GM12878 (cell line): Measurements from ENCODE around the gene NELFB.

ENCODE experiments used
- BRCA1 ChIP-seq: IDR thresholded peaks from 2 replicates; pipeline ENCODE4 v1.6.1; 2011; ENCODE audit warnings: low read depth, low read length, improper control_type of control experiment
- IKZF1 ChIP-seq: fragments of 450-650 bp; conservative IDR thresholded peaks from 2 replicates; pipeline ENCODE4 v1.6.1; 2017; ENCODE audit warnings: antibody characterized with exemption, mild to moderate bottlenecking
- TF ChIP-seq, protein P1 (sequence below), 3 experiments: IDR thresholded peaks in 2 of 3; conservative IDR thresholded peaks in 1 of 3; 2 replicates each; pipeline ENCODE4 v1.5.1; 2011; ENCODE audit warnings: low read depth in 3 of 3, low read length in 3 of 3, mild to moderate bottlenecking in 3 of 3, control low read depth in 2 of 3, moderate library complexity in 2 of 3, inconsistent platforms in 1 of 3, mixed read lengths in 1 of 3; ENCODE audit not compliant: control insufficient read depth in 2 of 3, insufficient read depth in 1 of 3; ENCODE audit errors: extremely low read depth in 1 of 3
- TF ChIP-seq, protein P2 (sequence below): fragments of 450-650 bp; IDR thresholded peaks from 2 replicates; pipeline ENCODE4 v1.6.1; 2017; ENCODE audit warnings: antibody characterized with exemption, mild to moderate bottlenecking, moderate library complexity

GRCh38 chr9:137220317-137221094 lies 34.6 kb upstream of the NELFB start:
- TF ChIP-seq, protein P1, sequence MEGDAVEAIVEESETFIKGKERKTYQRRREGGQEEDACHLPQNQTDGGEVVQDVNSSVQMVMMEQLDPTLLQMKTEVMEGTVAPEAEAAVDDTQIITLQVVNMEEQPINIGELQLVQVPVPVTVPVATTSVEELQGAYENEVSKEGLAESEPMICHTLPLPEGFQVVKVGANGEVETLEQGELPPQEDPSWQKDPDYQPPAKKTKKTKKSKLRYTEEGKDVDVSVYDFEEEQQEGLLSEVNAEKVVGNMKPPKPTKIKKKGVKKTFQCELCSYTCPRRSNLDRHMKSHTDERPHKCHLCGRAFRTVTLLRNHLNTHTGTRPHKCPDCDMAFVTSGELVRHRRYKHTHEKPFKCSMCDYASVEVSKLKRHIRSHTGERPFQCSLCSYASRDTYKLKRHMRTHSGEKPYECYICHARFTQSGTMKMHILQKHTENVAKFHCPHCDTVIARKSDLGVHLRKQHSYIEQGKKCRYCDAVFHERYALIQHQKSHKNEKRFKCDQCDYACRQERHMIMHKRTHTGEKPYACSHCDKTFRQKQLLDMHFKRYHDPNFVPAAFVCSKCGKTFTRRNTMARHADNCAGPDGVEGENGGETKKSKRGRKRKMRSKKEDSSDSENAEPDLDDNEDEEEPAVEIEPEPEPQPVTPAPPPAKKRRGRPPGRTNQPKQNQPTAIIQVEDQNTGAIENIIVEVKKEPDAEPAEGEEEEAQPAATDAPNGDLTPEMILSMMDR (IDR thresholded peaks at IDR 0.05 in 2 of 3, conservative IDR thresholded peaks at IDR 0.05 in 1 of 3; ENCODE audit: control insufficient read depth in 2 of 3, extremely low read depth in 1 of 3, insufficient read depth in 1 of 3, low read depth in 3 of 3, low read length in 3 of 3): no peak
- TF ChIP-seq IKZF1 (no peak), BRCA1 (no peak)
- TF ChIP-seq, protein P2, sequence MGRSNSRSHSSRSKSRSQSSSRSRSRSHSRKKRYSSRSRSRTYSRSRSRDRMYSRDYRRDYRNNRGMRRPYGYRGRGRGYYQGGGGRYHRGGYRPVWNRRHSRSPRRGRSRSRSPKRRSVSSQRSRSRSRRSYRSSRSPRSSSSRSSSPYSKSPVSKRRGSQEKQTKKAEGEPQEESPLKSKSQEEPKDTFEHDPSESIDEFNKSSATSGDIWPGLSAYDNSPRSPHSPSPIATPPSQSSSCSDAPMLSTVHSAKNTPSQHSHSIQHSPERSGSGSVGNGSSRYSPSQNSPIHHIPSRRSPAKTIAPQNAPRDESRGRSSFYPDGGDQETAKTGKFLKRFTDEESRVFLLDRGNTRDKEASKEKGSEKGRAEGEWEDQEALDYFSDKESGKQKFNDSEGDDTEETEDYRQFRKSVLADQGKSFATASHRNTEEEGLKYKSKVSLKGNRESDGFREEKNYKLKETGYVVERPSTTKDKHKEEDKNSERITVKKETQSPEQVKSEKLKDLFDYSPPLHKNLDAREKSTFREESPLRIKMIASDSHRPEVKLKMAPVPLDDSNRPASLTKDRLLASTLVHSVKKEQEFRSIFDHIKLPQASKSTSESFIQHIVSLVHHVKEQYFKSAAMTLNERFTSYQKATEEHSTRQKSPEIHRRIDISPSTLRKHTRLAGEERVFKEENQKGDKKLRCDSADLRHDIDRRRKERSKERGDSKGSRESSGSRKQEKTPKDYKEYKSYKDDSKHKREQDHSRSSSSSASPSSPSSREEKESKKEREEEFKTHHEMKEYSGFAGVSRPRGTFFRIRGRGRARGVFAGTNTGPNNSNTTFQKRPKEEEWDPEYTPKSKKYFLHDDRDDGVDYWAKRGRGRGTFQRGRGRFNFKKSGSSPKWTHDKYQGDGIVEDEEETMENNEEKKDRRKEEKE: no peak
